ENCODE measurements around the gene FHOD3. TPM values are rescaled to one million over a fixed set of nuclear protein-coding genes. Genes with fewer than 3 reads are reported as not detected.

The FHOD3 gene
- total RNA-seq, 1 experiment from 2014 or later = 13.0 TPM

DNA sequence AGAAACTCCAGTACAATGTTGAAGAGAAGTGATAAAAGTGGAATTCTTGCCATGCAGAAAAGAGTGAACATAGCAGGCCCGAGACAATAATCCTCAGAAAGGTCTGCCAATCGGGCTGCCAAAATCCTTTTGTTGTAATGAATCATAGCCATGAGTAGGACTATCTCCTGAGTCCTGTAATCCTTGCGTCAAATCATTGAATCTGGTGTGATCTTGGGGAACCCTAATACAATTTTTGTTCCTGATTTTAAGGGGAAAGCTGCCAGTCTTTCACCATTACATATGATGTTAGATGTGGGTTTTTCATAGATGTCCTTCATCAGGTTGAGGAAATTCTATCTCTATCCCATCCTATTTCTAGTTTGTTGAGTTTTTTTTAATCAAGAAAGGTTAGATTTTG lies 529.0 kb downstream of the FHOD3 start:
- no peak for DNase-seq (ENCODE audit: low spot score)

DNA sequence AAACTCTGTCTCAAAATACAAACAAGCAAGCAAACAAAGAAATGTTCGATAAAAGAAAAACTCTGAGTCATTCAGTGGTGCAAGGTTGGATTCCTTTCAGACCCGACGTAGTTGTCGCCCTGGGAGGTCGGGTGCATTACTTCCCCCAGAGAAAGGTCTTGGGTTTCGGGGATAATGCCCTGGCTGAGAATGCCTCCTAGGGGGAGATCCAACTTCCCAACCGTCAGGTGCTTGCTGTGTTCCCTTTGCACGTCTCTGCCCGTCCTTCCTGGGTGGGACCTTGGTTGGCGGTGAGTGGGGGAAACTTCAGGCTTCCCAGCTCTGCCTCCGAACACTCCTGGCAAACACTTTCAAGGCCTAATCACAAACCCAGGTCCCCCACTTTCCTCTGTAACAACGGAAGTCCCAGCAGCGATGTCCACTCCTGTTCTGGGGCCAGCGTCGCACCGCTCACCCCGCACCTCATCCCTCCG lies 530.7 kb downstream of the FHOD3 start:
- peak; percentile 53 for DNase-seq (ENCODE audit: low spot score)

DNA sequence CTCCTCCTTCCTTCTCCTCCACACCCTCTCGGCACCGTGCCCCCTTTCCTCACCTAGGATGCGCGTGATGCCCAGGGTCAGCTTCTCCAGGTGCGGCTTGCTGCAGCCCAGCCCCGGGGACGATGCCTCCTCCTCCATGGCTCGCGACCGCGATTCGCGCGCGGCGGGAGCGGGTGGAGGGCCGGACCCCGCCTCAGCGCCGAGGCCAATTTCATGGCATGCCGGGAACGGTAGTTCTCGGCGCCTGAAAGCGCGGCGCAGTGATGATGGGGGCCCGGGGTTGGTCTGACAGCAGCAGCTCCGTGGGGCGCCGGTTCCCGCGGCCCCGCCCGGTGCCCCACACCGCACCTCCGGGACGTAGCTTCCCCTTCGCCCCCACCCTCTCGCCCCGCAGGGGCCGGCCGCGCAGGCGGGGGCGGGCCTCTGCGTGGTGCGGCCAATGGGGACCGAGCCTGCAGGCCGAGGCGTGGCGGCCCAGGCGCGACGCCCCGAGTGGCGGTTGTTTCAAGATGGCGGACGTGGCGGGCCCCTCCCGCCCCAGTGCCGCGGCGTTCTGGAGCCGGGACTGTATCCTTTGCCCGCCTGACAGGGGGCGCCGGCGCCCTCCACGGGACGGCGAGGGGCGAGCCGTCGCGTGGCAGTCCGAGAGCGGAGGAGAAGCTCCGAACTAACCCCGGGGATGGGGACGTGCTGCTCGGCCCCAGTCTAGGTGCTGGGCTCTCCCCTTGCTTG lies 531.3 kb downstream of the FHOD3 start, which contains the start of the genes KIAA1328 and TPGS2:
TSS of gene KIAA1328 (plus strand) at position 498 of the 732 bp plus-strand sequence. CDS start at position 510, 12 bp downstream.
TSS of gene TPGS2 (minus strand) at position 373 of the 732 bp plus-strand sequence. CDS start at position 138, 235 bp downstream.
- peak; percentile 83 for DNase-seq (ENCODE audit: low spot score)

Other genes starting within 250 kb of the FHOD3 start
- gene RPRD1A, start 230.2 kb upstream of the FHOD3 start, total RNA-seq (2014; rRNA removed; shearing (Covaris generic)) = 80.6 and 83.3 TPM in 2 replicates
- 139 and 176 TPM in 2 replicates for gene SLC39A6, start 168.4 kb upstream of the FHOD3 start, total RNA-seq (2014; rRNA removed; shearing (Covaris generic))
- 55.2 and 55.5 TPM in 2 replicates for gene ELP2, start 167.8 kb upstream of the FHOD3 start, total RNA-seq (2014; rRNA removed; shearing (Covaris generic))
- 3.3 and 3.9 TPM in 2 replicates for gene MOCOS, start 110.2 kb upstream of the FHOD3 start, total RNA-seq (2014; rRNA removed; shearing (Covaris generic))